Limb (tissue), 2 donors: ENCODE results near the gene MME.

Experiments used
- DNase-seq, 2 donors: peaks; one replicate each; pipeline ENCODE4 v3.0.0-alpha.2; 2016; ENCODE audit errors: extremely low spot score in 2 of 2

The MME gene

GRCh38 chr3:155231792-155232191 is 151.7 kb downstream of the MME start:
- DNase-seq, result no peak

GRCh38 chr3:155232605-155233004 is 152.5 kb downstream of the MME start:
- peak in 1 of 2 donors; percentile 50 for DNase-seq

- peak in 1 of 2 donors; percentile 53 for DNase-seq
These were observed 153.1 kb downstream of the MME start for GRCh38 chr3:155233213-155233612.
